Measurements from ENCODE around the gene NTSR1. TPM values are rescaled to one million over a fixed set of nuclear protein-coding genes. Genes with fewer than 3 reads are reported as not detected.

NTSR1 gene
- total RNA-seq, 1 experiment from 2014 or later: 44.1 TPM

DNA sequence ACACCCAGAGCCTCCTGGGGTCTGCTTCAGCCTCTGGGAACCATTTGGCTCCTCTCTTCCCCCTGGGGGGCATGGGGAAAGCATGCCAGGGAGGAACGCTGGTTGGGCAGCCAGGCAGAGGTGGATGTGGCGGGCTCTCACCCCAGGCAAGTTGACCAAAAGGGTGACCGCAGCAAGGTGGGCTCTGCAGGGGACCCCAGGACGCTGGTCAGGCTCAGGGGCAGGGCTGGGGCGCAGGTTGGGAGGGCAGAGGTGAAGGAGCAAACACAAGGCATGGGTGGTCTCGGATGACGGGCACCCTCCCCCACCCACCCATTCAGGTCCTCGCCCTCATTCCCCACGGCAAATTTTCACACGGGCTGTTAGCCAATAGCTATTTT, 57.4 kb downstream of the NTSR1 start:
- DNase-seq (ENCODE audit: low read depth, low spot score) (no peak), ATAC-seq (no peak)
- POLR2A ChIA-PET: interaction anchor here (1.1 kb wide), 1 partner anchor 65 kb away, joined by 3 read pairs; no protein-coding TSS in a partner anchor
- Histone ChIP-seq H3K27me3 (ENCODE audit: control insufficient read depth, insufficient read depth, low read length) (no peaks in the 10 kb centered on the region), H3K27ac (ENCODE audit: low read length) (no peak overlapping the region), H3K9me3 (ENCODE audit: control insufficient read depth, insufficient read depth, low read depth, low read length) (no peaks in the 10 kb centered on the region), H3K4me3 (ENCODE audit: low read depth in 2 of 2, low read length in 2 of 2) (no peak overlapping the region), H3K4me1 (ENCODE audit: control insufficient read depth, insufficient read depth, low read length) (no peaks in the 10 kb centered on the region), H3K36me3 (ENCODE audit: control insufficient read depth, insufficient read depth, low read length) (no peaks in the 10 kb centered on the region)
- no TSS peak for BruUV-seq (replicated peaks)
- intact Hi-C loops (cut with micrococcal nuclease; ENCODE audit: unreplicated experiment) (no loop called here), in situ Hi-C loops (cut with HindIII; ENCODE audit: low pct_unique_long_range_greater_than_20kb, low sequenced_read_pairs) (no loop called here)
- TF ChIP-seq, protein P1, sequence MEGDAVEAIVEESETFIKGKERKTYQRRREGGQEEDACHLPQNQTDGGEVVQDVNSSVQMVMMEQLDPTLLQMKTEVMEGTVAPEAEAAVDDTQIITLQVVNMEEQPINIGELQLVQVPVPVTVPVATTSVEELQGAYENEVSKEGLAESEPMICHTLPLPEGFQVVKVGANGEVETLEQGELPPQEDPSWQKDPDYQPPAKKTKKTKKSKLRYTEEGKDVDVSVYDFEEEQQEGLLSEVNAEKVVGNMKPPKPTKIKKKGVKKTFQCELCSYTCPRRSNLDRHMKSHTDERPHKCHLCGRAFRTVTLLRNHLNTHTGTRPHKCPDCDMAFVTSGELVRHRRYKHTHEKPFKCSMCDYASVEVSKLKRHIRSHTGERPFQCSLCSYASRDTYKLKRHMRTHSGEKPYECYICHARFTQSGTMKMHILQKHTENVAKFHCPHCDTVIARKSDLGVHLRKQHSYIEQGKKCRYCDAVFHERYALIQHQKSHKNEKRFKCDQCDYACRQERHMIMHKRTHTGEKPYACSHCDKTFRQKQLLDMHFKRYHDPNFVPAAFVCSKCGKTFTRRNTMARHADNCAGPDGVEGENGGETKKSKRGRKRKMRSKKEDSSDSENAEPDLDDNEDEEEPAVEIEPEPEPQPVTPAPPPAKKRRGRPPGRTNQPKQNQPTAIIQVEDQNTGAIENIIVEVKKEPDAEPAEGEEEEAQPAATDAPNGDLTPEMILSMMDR (IDR thresholded peaks at IDR 0.05): no peak
- TF ChIP-seq, protein P2, sequence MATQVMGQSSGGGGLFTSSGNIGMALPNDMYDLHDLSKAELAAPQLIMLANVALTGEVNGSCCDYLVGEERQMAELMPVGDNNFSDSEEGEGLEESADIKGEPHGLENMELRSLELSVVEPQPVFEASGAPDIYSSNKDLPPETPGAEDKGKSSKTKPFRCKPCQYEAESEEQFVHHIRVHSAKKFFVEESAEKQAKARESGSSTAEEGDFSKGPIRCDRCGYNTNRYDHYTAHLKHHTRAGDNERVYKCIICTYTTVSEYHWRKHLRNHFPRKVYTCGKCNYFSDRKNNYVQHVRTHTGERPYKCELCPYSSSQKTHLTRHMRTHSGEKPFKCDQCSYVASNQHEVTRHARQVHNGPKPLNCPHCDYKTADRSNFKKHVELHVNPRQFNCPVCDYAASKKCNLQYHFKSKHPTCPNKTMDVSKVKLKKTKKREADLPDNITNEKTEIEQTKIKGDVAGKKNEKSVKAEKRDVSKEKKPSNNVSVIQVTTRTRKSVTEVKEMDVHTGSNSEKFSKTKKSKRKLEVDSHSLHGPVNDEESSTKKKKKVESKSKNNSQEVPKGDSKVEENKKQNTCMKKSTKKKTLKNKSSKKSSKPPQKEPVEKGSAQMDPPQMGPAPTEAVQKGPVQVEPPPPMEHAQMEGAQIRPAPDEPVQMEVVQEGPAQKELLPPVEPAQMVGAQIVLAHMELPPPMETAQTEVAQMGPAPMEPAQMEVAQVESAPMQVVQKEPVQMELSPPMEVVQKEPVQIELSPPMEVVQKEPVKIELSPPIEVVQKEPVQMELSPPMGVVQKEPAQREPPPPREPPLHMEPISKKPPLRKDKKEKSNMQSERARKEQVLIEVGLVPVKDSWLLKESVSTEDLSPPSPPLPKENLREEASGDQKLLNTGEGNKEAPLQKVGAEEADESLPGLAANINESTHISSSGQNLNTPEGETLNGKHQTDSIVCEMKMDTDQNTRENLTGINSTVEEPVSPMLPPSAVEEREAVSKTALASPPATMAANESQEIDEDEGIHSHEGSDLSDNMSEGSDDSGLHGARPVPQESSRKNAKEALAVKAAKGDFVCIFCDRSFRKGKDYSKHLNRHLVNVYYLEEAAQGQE (IDR thresholded peaks at IDR 0.05; ENCODE audit: insufficient read depth in 1 of 2, low read depth in 2 of 2, low read length in 1 of 2): no peak
- TF ChIP-seq SIN3A (IDR thresholded peaks at IDR 0.05; ENCODE audit: borderline replicate concordance, insufficient read depth, low read depth, low read length) (no peak), POLR2AphosphoS5 (IDR thresholded peaks at IDR 0.05; ENCODE audit: low read depth, low read length) (no peak), TCF7L2 (IDR thresholded peaks at IDR 0.05; ENCODE audit: low read depth, low read length) (no peak)
- CTCF ChIA-PET: interaction anchor here (0.8 kb wide), 1 partner anchor 319 kb away, joined by 4 read pairs; no protein-coding TSS in a partner anchor

DNA sequence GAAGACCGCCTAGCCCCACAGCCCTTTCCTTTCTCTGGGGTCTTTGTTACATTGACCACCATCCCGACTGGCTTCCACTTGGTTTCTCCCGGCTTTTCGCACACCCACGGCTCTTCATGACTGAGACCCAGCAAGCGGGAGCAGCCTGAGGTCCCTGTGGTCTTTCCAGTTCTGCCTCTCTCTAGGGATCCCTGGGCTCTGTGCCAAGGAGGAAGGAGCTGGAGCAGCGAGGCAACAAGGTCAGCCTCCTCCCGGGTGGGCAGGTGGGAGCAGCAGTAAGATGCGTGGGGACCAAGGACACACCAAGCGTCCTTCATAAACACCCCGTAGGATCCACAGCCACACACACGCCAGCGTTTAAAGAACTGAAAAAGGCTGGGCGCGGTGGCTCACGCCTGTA, 58.1 kb downstream of the NTSR1 start:
- no TSS peak for BruUV-seq (replicated peaks)
- DNase-seq (ENCODE audit: low read depth, low spot score): no peak
- no peaks in the 10 kb centered on the region for H3K27me3 ChIP-seq (ENCODE audit: control insufficient read depth, insufficient read depth, low read length)
- intact Hi-C loops (cut with micrococcal nuclease; ENCODE audit: unreplicated experiment): no loop called here
- ChIA-PET CTCF (interaction anchor here (0.8 kb wide), 1 partner anchor 318 kb away, joined by 4 read pairs; no protein-coding TSS in a partner anchor), POLR2A (no interaction called here)
- no peaks in the 10 kb centered on the region for H3K9me3 ChIP-seq (ENCODE audit: control insufficient read depth, insufficient read depth, low read depth, low read length)
- no peak for ATAC-seq
- no peaks in the 10 kb centered on the region for H3K4me1 ChIP-seq (ENCODE audit: control insufficient read depth, insufficient read depth, low read length)
- in situ Hi-C loops (cut with HindIII; ENCODE audit: low pct_unique_long_range_greater_than_20kb, low sequenced_read_pairs): no loop called here
- TF ChIP-seq TCF7L2 (IDR thresholded peaks at IDR 0.05; ENCODE audit: low read depth, low read length): no peak
- TF ChIP-seq, protein P1 (IDR thresholded peaks at IDR 0.05): no peak
- no peak for TF ChIP-seq SIN3A (IDR thresholded peaks at IDR 0.05; ENCODE audit: borderline replicate concordance, insufficient read depth, low read depth, low read length)
- no peak for TF ChIP-seq POLR2AphosphoS5 (IDR thresholded peaks at IDR 0.05; ENCODE audit: low read depth, low read length)
- H3K4me3 ChIP-seq (ENCODE audit: low read depth in 2 of 2, low read length in 2 of 2): no peak overlapping the region
- no peaks in the 10 kb centered on the region for H3K36me3 ChIP-seq (ENCODE audit: control insufficient read depth, insufficient read depth, low read length)
- no peak overlapping the region for H3K27ac ChIP-seq (ENCODE audit: low read length)

All from Panc1 (cell line).